HepG2 (cell line): ENCODE data around the gene RARS2. TPM values are rescaled to one million over a fixed set of nuclear protein-coding genes. Genes with fewer than 3 reads are reported as not detected.

Experiments
- CREB3 ChIP-seq: sonication (generic); formaldehyde crosslinking; IDR thresholded peaks from 2 replicates; pipeline ENCODE4 v1.5.0; 2020; ENCODE audit warnings: missing genetic modification reagents
- DDIT3 ChIP-seq: sonication (generic); formaldehyde crosslinking; IDR thresholded peaks from 2 replicates; pipeline ENCODE4 v1.4.0; 2020; ENCODE audit warnings: mild to moderate bottlenecking, missing genetic modification reagents
- ELK4 ChIP-seq: sonication (generic); formaldehyde crosslinking; IDR thresholded peaks from 2 replicates; pipeline ENCODE4 v1.9.0; 2021; ENCODE audit warnings: missing genetic modification reagents, borderline replicate concordance
- HMGXB4 ChIP-seq, 2 experiments: sonication (generic) in 1 of 2; formaldehyde crosslinking in 1 of 2; IDR thresholded peaks; 2 replicates each; pipeline versions ENCODE4 v1.4.0 to v1.6.1; 2018 to 2020; ENCODE audit warnings: missing genetic modification reagents in 2 of 2, borderline replicate concordance in 1 of 2, low read depth in 1 of 2, mild to moderate bottlenecking in 1 of 2, missing biosample characterization in 1 of 2
- JDP2 ChIP-seq: sonication (generic); formaldehyde crosslinking; IDR thresholded peaks from 2 replicates; pipeline ENCODE4 v1.8.1; 2022; ENCODE audit warnings: missing genetic modification reagents, borderline replicate concordance
- MAX ChIP-seq: IDR thresholded peaks from 2 replicates; pipeline ENCODE4 v1.6.1; 2012; ENCODE audit warnings: inconsistent platforms
- MED1 ChIP-seq: sonication (generic); formaldehyde crosslinking; IDR thresholded peaks from 2 replicates; pipeline ENCODE4 v1.4.0; 2020; ENCODE audit warnings: missing genetic modification reagents
- SAFB2 ChIP-seq: sonication (generic); formaldehyde crosslinking; IDR thresholded peaks from 2 replicates; pipeline ENCODE4 v1.5.1; 2020; ENCODE audit warnings: missing genetic modification reagents, low read depth, mild to moderate bottlenecking, borderline replicate concordance
- TFAP4 ChIP-seq: sonication (generic); IDR thresholded peaks from 2 replicates; pipeline ENCODE4 v1.6.1; 2016; ENCODE audit warnings: low read depth, borderline replicate concordance
- THAP7 ChIP-seq: sonication (generic); formaldehyde crosslinking; IDR thresholded peaks from 2 replicates; pipeline ENCODE4 v1.8.1; 2023; ENCODE audit warnings: mild to moderate bottlenecking, missing genetic modification reagents
- THAP8 ChIP-seq: sonication (generic); formaldehyde crosslinking; IDR thresholded peaks from 2 replicates; pipeline ENCODE4 v1.5.1; 2020; ENCODE audit warnings: missing genetic modification reagents, mild to moderate bottlenecking, borderline replicate concordance
- ZBTB37 ChIP-seq: sonication (generic); formaldehyde crosslinking; IDR thresholded peaks from 2 replicates; pipeline ENCODE4 v1.4.0; 2020; ENCODE audit warnings: mild to moderate bottlenecking, missing genetic modification reagents
- ZBTB42 ChIP-seq: sonication (generic); formaldehyde crosslinking; IDR thresholded peaks from 2 replicates; pipeline ENCODE4 v1.5.0; 2020; ENCODE audit warnings: mild to moderate bottlenecking, missing genetic modification reagents
- ZNF124 ChIP-seq: sonication (generic); formaldehyde crosslinking; IDR thresholded peaks from 2 replicates; pipeline ENCODE4 v1.4.0; 2020; ENCODE audit warnings: missing genetic modification reagents
- ZNF232 ChIP-seq: sonication (generic); formaldehyde crosslinking; IDR thresholded peaks from 2 replicates; pipeline ENCODE4 v1.4.0; 2020; ENCODE audit warnings: missing genetic modification reagents, borderline replicate concordance
- ZNF251 ChIP-seq: sonication (generic); formaldehyde crosslinking; IDR thresholded peaks from 2 replicates; pipeline ENCODE4 v1.9.0; 2021; ENCODE audit warnings: mild to moderate bottlenecking, missing genetic modification reagents
- ZNF3 ChIP-seq: IDR thresholded peaks from 2 replicates; pipeline ENCODE4 v1.7.0; 2017; ENCODE audit warnings: inconsistent platforms
- ZNF776 ChIP-seq: sonication (generic); formaldehyde crosslinking; IDR thresholded peaks from 2 replicates; pipeline ENCODE4 v1.4.0; 2020; ENCODE audit warnings: mild to moderate bottlenecking, missing genetic modification reagents
- ZSCAN20 ChIP-seq: sonication (generic); formaldehyde crosslinking; IDR thresholded peaks from 2 replicates; pipeline ENCODE4 v1.4.0; 2020; ENCODE audit warnings: missing genetic modification reagents, mild to moderate bottlenecking, borderline replicate concordance
- polyA plus RNA-seq, 8 experiments: library from polyadenylated mRNA; depleted of rRNA in 3 of 8; stranded (reverse) in 7 of 8; unstranded in 1 of 8; fragments of >200 nt; fragmentation: Illumina TruSeq in 4 of 8; extraction: Trizol in 4 of 8; gene quantifications; 2 replicates each; pipeline versions ENCODE4 v1.2.1 to v1.2.3, GENCODE V29; 2011 to 2016; ENCODE audit warnings: low read depth in 4 of 8, missing spikeins in 1 of 8, mixed read lengths in 1 of 8; ENCODE audit not compliant: insufficient read depth in 1 of 8
- total RNA-seq, 5 experiments: library from RNA; depleted of rRNA; stranded (reverse); fragments of >200 nt; fragmentation: Illumina TruSeq; extraction: Trizol; gene quantifications; 2 replicates each; pipeline ENCODE4 v1.2.3, GENCODE V29; 2016; ENCODE audit warnings: low read depth in 1 of 5

Gene RARS2
- total and polyA plus RNA-seq, 2 of the 13 experiments (the other 11 are each of a cell fraction or from before 2014, with no cell fraction given): 23.4 to 80.1 TPM

GRCh38 chr6:87472525-87473418 is 117.0 kb downstream of the RARS2 start, which contains the start of gene SLC35A1 (continued):
- TF ChIP-seq TFAP4 (peak; percentile 28; the same call in 1 of the 2 replicates), ZNF776 (peak; percentile 93), THAP7 (no peak), MED1 (peak; percentile 37; the same call in 1 of the 2 replicates), MAX (peak; percentile 52; the same call in 1 of the 2 replicates), HMGXB4 (CRISPR knock-in tag; IDR thresholded peaks at IDR 0.05; ENCODE audit: borderline replicate concordance in 1 of 2, low read depth in 1 of 2) (peak; percentile 54 to 79; a peak in 3 of 4 replicates), ZSCAN20 (CRISPR knock-in tag) (no peak), DDIT3 (CRISPR knock-in tag) (no peak), ELK4 (CRISPR knock-in tag) (0 out of 2 replicates have a peak, but pooled peaks have one; percentile 39), ZBTB37 (CRISPR knock-in tag) (no peak), CREB3 (no peak), ZBTB42 (peak; percentile 8; the same call in 1 of the 2 replicates), ZNF3 (CRISPR knock-in tag) (no peak), ZNF124 (0 out of 2 replicates have a peak, but pooled peaks have one; percentile 25), ZNF251 (CRISPR knock-in tag) (no peak), JDP2 (CRISPR knock-in tag) (no peak), THAP8 (CRISPR knock-in tag) (no peak), SAFB2 (CRISPR knock-in tag) (no peak), ZNF232 (CRISPR knock-in tag) (peak; percentile 82; the same call in 1 of the 2 replicates)
